ENCODE results near the gene MAT2A. TPM values are rescaled to one million over a fixed set of nuclear protein-coding genes. Genes with fewer than 3 reads are reported as not detected.
"Not testable (repeated sequence)": the region's sequence is repeated elsewhere in the genome, so short reads cannot be mapped to it uniquely, and the experiment has no call there.

MAT2A gene
- total and polyA plus RNA-seq, 12 donors = 81.7 to 460 (median 122) TPM

DNA sequence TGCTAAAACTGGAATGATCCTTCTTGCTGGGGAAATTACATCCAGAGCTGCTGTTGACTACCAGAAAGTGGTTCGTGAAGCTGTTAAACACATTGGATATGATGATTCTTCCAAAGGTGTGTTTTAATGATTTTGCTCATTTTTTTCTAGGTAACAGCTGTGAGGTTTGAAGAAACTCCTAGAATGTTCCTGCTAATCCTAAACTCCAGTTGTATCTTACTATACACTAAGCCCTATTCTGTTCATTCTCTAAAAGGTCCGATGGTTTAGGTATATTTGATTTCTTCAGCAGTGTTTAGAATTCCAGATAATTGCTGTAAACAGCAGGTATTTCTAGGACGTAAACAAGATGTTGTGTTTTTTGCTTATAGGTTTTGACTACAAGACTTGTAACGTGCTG, 2.3 kb downstream of the MAT2A start:
- H3K27me3 ChIP-seq = no peaks in the 10 kb centered on the region
- peak overlapping the region in 8 of 10 donors; percentile 11 to 100 (median 100) for H3K27ac ChIP-seq
- no peak for DNase-seq
- no peak for ATAC-seq
- peaks cover 4 to 59% (median 42%) of the 10 kb centered on the region in 9 donors for H3K36me3 ChIP-seq
- intact Hi-C loops (cut with DNase I) = no loop called here
- H3K4me3 ChIP-seq = peak overlapping the region in 9 of 10 donors; percentile 59 to 97 (median 93)
- WGBS, 2 donors = 41 to 43% methylated on average over 4 of the region's 4 CpGs
- no peaks in the 10 kb centered on the region for H3K9me3 ChIP-seq
- H3K4me1 ChIP-seq = peaks cover 16 to 69% (median 50%) of the 10 kb centered on the region in 9 donors
- TF ChIP-seq, protein P1, sequence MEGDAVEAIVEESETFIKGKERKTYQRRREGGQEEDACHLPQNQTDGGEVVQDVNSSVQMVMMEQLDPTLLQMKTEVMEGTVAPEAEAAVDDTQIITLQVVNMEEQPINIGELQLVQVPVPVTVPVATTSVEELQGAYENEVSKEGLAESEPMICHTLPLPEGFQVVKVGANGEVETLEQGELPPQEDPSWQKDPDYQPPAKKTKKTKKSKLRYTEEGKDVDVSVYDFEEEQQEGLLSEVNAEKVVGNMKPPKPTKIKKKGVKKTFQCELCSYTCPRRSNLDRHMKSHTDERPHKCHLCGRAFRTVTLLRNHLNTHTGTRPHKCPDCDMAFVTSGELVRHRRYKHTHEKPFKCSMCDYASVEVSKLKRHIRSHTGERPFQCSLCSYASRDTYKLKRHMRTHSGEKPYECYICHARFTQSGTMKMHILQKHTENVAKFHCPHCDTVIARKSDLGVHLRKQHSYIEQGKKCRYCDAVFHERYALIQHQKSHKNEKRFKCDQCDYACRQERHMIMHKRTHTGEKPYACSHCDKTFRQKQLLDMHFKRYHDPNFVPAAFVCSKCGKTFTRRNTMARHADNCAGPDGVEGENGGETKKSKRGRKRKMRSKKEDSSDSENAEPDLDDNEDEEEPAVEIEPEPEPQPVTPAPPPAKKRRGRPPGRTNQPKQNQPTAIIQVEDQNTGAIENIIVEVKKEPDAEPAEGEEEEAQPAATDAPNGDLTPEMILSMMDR (IDR thresholded peaks at IDR 0.05) = no peak

DNA sequence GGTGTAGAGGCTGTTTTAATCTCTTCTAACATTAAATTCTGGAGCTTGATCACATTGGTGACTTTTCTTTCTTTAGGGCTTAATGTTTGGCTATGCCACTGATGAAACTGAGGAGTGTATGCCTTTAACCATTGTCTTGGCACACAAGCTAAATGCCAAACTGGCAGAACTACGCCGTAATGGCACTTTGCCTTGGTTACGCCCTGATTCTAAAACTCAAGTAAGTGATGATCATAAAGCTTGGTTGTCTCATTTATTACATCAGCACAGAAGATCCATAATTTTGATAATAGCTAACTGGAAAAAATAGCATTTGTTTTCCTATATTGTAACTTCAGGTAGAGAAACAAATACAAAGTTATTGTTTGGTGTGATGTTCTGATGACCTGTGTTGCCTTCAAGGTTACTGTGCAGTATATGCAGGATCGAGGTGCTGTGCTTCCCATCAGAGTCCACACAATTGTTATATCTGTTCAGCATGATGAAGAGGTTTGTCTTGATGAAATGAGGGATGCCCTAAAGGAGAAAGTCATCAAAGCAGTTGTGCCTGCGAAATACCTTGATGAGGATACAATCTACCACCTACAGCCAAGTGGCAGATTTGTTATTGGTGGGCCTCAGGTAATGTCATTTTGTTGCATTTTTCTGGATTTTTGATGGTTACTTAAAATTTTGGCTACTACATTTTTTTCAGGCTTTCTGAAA, 2.9 kb downstream of the MAT2A start:
- DNase-seq = no peak
- H3K4me1 ChIP-seq = peaks cover 14 to 63% (median 44%) of the 10 kb centered on the region in 9 donors
- peak overlapping the region in 9 of 10 donors; percentile 59 to 97 (median 93) for H3K4me3 ChIP-seq
- H3K9me3 ChIP-seq = no peaks in the 10 kb centered on the region
- H3K27ac ChIP-seq = peak overlapping the region in 8 of 10 donors; percentile 11 to 100 (median 100)
- ATAC-seq = no peak
- H3K27me3 ChIP-seq = no peaks in the 10 kb centered on the region
- intact Hi-C loops (cut with DNase I) = no loop called here
- TF ChIP-seq, protein P1 (IDR thresholded peaks at IDR 0.05) = no peak
- peaks cover 4 to 66% (median 42%) of the 10 kb centered on the region in 9 donors for H3K36me3 ChIP-seq
- WGBS, 2 donors = 50% methylated on average over 5 of the region's 5 CpGs

DNA sequence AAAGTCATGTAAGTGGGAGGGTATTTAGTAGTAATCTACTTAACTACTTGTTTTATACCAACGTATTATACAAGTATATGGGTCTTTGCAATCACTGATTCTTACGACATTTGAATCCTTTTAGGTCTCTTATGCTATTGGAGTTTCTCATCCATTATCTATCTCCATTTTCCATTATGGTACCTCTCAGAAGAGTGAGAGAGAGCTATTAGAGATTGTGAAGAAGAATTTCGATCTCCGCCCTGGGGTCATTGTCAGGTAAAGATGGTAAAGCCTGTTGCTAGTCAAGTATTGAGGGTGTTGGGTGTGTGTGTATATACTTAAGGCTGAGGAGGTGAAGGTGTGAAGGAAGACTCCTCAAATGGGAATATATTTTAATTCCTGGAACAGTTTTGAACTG, 3.8 kb downstream of the MAT2A start:
- no peak for DNase-seq
- Histone ChIP-seq H3K27ac (peak overlapping the region in 5 of 10 donors; percentile 1 to 100 (median 15)), H3K27me3 (no peaks in the 10 kb centered on the region), H3K4me3 (peak overlapping the region in 2 of 10 donors; percentile 2 to 69), H3K36me3 (peaks cover 4 to 74% (median 42%) of the 10 kb centered on the region in 9 donors), H3K4me1 (peaks cover 10 to 54% (median 37%) of the 10 kb centered on the region in 9 donors), H3K9me3 (no peaks in the 10 kb centered on the region)
- no peak for ATAC-seq
- 75 to 78% methylated on average over 4 of the region's 4 CpGs for WGBS, 2 donors
- intact Hi-C loops (cut with DNase I) = no loop called here
- TF ChIP-seq, protein P1 (IDR thresholded peaks at IDR 0.05) = no peak

DNA sequence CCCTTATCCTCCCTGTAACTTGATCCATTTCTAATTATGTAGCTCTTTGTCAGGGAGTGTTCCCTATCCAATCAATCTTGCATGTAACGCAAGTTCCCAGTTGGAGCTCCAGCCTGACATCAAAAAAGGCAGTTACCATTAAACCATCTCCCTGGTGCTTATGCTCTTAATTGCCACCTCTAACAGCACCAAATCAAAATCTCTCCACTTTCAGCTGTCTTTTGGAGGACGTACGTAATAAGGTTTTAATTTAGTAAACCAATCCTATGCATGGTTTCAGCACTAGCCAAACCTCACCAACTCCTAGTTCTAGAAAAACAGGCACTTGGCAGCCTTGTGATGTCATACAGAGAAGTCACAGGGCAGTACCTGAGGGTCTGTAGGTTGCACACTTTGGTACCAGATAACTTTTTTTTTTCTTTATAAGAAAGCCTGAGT, 5.3 kb downstream of the MAT2A start:
- WGBS, 2 donors = 61 to 64% methylated on average over 3 of the region's 3 CpGs
- DNase-seq; intact Hi-C loops (cut with DNase I); H3K27me3 ChIP-seq; ATAC-seq; H3K9me3 ChIP-seq; H3K4me3 ChIP-seq: not testable (repeated sequence)
- Histone ChIP-seq H3K4me1 (peaks cover 10 to 51% (median 37%) of the 10 kb centered on the region in 9 donors), H3K36me3 (peaks cover 4 to 88% (median 49%) of the 10 kb centered on the region in 9 donors), H3K27ac (peak overlapping the region in 2 of 10 donors; percentile 2 to 55)

DNA sequence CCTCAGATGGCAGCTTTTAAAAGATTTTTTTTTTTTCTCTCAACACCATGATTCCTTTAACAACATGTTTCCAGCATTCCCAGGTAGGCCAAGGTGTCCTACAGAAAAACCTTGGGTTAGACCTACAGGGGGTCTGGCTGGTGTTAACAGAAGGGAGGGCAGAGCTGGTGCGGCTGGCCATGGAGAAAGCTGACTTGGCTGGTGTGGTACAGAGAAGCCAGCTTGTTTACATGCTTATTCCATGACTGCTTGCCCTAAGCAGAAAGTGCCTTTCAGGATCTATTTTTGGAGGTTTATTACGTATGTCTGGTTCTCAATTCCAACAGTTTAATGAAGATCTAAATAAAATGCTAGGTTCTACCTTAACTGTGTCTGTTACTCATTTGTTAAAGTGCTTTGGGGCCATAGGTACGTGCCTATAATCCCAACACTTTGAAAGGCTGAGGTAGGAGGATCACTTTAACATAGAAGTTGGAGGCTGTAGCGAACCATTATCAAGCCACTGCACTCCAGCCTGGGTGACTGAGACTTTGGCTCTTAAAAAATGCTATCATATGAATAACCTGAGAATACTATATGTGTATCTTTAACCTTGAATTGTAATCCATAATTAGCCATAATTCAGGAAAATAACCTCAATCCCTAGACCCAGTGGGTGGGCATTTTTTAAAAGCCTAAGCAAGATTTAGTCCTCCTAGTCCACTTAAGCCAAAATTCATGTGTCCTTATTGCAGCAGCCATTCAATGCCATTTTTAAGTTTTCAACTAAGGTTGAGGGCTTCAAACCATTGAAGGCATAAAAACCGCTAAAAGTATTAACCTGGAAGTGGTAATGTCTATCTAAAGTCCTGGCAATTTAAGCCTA, 6.2 kb downstream of the MAT2A start:
- H3K27me3 ChIP-seq; DNase-seq; intact Hi-C loops (cut with DNase I); H3K4me3 ChIP-seq; H3K9me3 ChIP-seq: not testable (repeated sequence)
- H3K27ac ChIP-seq = peak overlapping the region in 3 of 10 donors; percentile 2 to 55 (median 8)
- peak in 1 of 8 donors; percentile 35 for ATAC-seq
- H3K4me1 ChIP-seq = peaks cover 10 to 50% (median 36%) of the 10 kb centered on the region in 9 donors
- H3K36me3 ChIP-seq = peaks cover 4 to 96% (median 52%) of the 10 kb centered on the region in 9 donors
- 68 to 80% methylated on average over 5 of the region's 5 CpGs for WGBS, 2 donors
